H4 (cell line): ENCODE measurements around the gene OR4A15. TPM values are rescaled to one million over a fixed set of nuclear protein-coding genes. Genes with fewer than 3 reads are reported as not detected.

Source experiments
- DNase-seq: peaks from one replicate; pipeline ENCODE4 v3.0.0-alpha.2; 2015; ENCODE audit warnings: low spot score
- total RNA-seq: library from RNA; depleted of rRNA; stranded (reverse); fragments of >200 nt; shearing (Covaris generic); gene quantifications from 2 replicates; pipeline ENCODE4 v1.2.3, GENCODE V29; 2014; rRNA removed

OR4A15 gene
- total RNA-seq, result not detected in 2 replicates

- no peak for DNase-seq
Measured at GRCh38 chr11:55367674-55368073, at the start of gene OR4A15. TSS of gene OR4A15 (plus strand) at chr11:55367974. CDS start at chr11:55367974, 0 bp downstream.

- DNase-seq, result no peak
Measured at GRCh38 chr11:55324500-55324899, 43.3 kb upstream of the OR4A15 start.

GRCh38 chr11:55342901-55343300, 24.9 kb upstream of the OR4A15 start, which contains the start of gene OR4A16:
TSS of gene OR4A16 (plus strand) at chr11:55343201. CDS start at chr11:55343201, 0 bp downstream.
- no peak for DNase-seq

- DNase-seq, result no peak
Measured at GRCh38 chr11:55345306-55345705, 22.5 kb upstream of the OR4A15 start.

GRCh38 chr11:55349032-55349431, 18.7 kb upstream of the OR4A15 start:
- no peak for DNase-seq

- DNase-seq, result no peak
Measured at GRCh38 chr11:55357560-55358184, 10.1 kb upstream of the OR4A15 start.

- DNase-seq, result no peak
Measured at GRCh38 chr11:55401011-55401410, 33.2 kb downstream of the OR4A15 start.

Other genes starting within 250 kb of the OR4A15 start
- gene TRIM48, start 105.8 kb upstream of the OR4A15 start, total RNA-seq, result not detected in 2 replicates
- 0.68 TPM in 1 of 2 replicates, not detected in the other for gene OR4A16, start 24.8 kb upstream of the OR4A15 start, total RNA-seq
- not detected in 2 replicates for gene OR4C15, start 186.5 kb downstream of the OR4A15 start, total RNA-seq
- gene OR4C16, start 204.2 kb downstream of the OR4A15 start, total RNA-seq, result not detected in 2 replicates
- not detected in 2 replicates for gene OR4C11, start 239.7 kb downstream of the OR4A15 start, total RNA-seq